Liver (tissue), 9 donors: Measurements from ENCODE around the gene AP1S2. TPM values are rescaled to one million over a fixed set of nuclear protein-coding genes. Genes with fewer than 3 reads are reported as not detected.
"Not testable (repeated sequence)": the region's sequence is repeated elsewhere in the genome, so short reads cannot be mapped to it uniquely, and the experiment has no call there.

Source experiments
- DNase-seq: peaks from one replicate; pipeline ENCODE4 v3.0.0-alpha.2; 2017; ENCODE audit warnings: low spot score
- H3K27ac ChIP-seq, 2 donors: one replicate each; pipeline ENCODE4 v1.7.0; 2013; ENCODE audit warnings: inconsistent platforms in 2 of 2, low read length in 2 of 2, control low read depth in 1 of 2, low read depth in 1 of 2, mild to moderate bottlenecking in 1 of 2
- H3K27me3 ChIP-seq, 4 donors: one replicate each; pipeline versions ENCODE4 v1.6.1 to v1.7.0; 2013; ENCODE audit warnings: low read length in 3 of 4, inconsistent platforms in 1 of 4, mild to moderate bottlenecking in 1 of 4, moderate library complexity in 1 of 4; ENCODE audit not compliant: control insufficient read depth in 4 of 4, insufficient read depth in 4 of 4
- H3K36me3 ChIP-seq, 4 donors: one replicate each; pipeline versions ENCODE4 v1.6.1 to v1.7.0; 2013; ENCODE audit warnings: low read length in 3 of 4, mild to moderate bottlenecking in 3 of 4, low read depth in 1 of 4, moderate library complexity in 1 of 4; ENCODE audit not compliant: control insufficient read depth in 4 of 4, insufficient read depth in 3 of 4
- H3K4me1 ChIP-seq, 4 donors: one replicate each; pipeline versions ENCODE4 v1.6.1 to v1.7.0; 2013; ENCODE audit warnings: low read length in 3 of 4, mild to moderate bottlenecking in 3 of 4, moderate library complexity in 1 of 4; ENCODE audit not compliant: control insufficient read depth in 4 of 4, insufficient read depth in 4 of 4
- H3K4me3 ChIP-seq, 3 donors: one replicate each; pipeline versions ENCODE4 v1.6.1 to v1.7.0; 2013; ENCODE audit warnings: low read length in 3 of 3, control low read depth in 1 of 3, low read depth in 1 of 3, mild to moderate bottlenecking in 1 of 3
- H3K9ac ChIP-seq, 2 donors: one replicate each; pipeline ENCODE4 v1.7.0; 2013; ENCODE audit warnings: low read length in 2 of 2, mild to moderate bottlenecking in 2 of 2, moderate library complexity in 2 of 2, control low read depth in 1 of 2, low read depth in 1 of 2
- H3K9me3 ChIP-seq, 4 donors: one replicate each; pipeline versions ENCODE4 v1.6.1 to v1.7.0; 2013; ENCODE audit warnings: low read length in 3 of 4; ENCODE audit not compliant: control insufficient read depth in 4 of 4
- ATF3 ChIP-seq: IDR thresholded peaks from 2 replicates; pipeline ENCODE4 v1.6.1; 2016; ENCODE audit warnings: antibody characterized with exemption
- EGR1 ChIP-seq, 2 donors: IDR thresholded peaks; 2 replicates each; pipeline ENCODE4 v1.6.1; 2016 to 2018; ENCODE audit warnings: antibody characterized with exemption in 2 of 2, low read depth in 2 of 2
- FOXA1 ChIP-seq: IDR thresholded peaks from 2 replicates; pipeline ENCODE4 v1.6.1; 2016; ENCODE audit warnings: antibody characterized with exemption
- FOXA2 ChIP-seq: IDR thresholded peaks from 2 replicates; pipeline ENCODE4 v1.6.1; 2016; ENCODE audit warnings: antibody characterized with exemption
- HNF4A ChIP-seq, 2 donors: conservative IDR thresholded peaks; 2 replicates each; pipeline ENCODE4 v1.6.1; 2016; ENCODE audit warnings: antibody characterized with exemption in 2 of 2, mild to moderate bottlenecking in 2 of 2
- HNF4G ChIP-seq: IDR thresholded peaks from 2 replicates; pipeline ENCODE4 v1.6.1; 2016; ENCODE audit warnings: antibody characterized with exemption
- MAX ChIP-seq: IDR thresholded peaks from 2 replicates; pipeline ENCODE4 v1.6.1; 2016; ENCODE audit warnings: antibody characterized with exemption
- NR2F2 ChIP-seq: IDR thresholded peaks from 2 replicates; pipeline ENCODE4 v1.6.1; 2016; ENCODE audit warnings: antibody characterized with exemption
- RAD21 ChIP-seq, 2 donors: IDR thresholded peaks; 2 replicates each; pipeline ENCODE4 v1.6.1; 2016; ENCODE audit warnings: antibody characterized with exemption in 2 of 2, mild to moderate bottlenecking in 2 of 2
- REST ChIP-seq: IDR thresholded peaks from 2 replicates; pipeline ENCODE4 v1.6.1; 2016; ENCODE audit warnings: antibody characterized with exemption, mild to moderate bottlenecking
- RXRA ChIP-seq, 2 donors: IDR thresholded peaks; 2 replicates each; pipeline ENCODE4 v1.6.1; 2017 to 2018; ENCODE audit warnings: antibody characterized with exemption in 2 of 2, mild to moderate bottlenecking in 1 of 2
- SP1 ChIP-seq: IDR thresholded peaks from 2 replicates; pipeline ENCODE4 v1.6.1; 2018; ENCODE audit warnings: antibody characterized with exemption, mild to moderate bottlenecking
- TAF1 ChIP-seq: conservative IDR thresholded peaks from 2 replicates; pipeline ENCODE4 v1.6.1; 2016; ENCODE audit warnings: antibody characterized with exemption, mild to moderate bottlenecking
- YY1 ChIP-seq: IDR thresholded peaks from 2 replicates; pipeline ENCODE4 v1.6.1; 2016; ENCODE audit warnings: antibody characterized with exemption, mild to moderate bottlenecking
- ZBTB33 ChIP-seq: IDR thresholded peaks from 2 replicates; pipeline ENCODE4 v1.6.1; 2016; ENCODE audit warnings: antibody characterized with exemption
- WGBS: extraction: QIAGEN DNeasy Blood & Tissue Kit; methylation state at CpG from one replicate; pipeline ENCODE4 v1.1.7; 2013; 5-methylcytosine and 5-hydroxymethylcytosine counted together
- polyA plus RNA-seq, 2 donors: library from polyadenylated mRNA; stranded (reverse) in 1 of 2; unstranded in 1 of 2; fragments of 200-250 nt in 1 of 2; fragments of >200 nt in 1 of 2; fragmentation: Nextera tagmentation in 1 of 2; extraction: Ambion mirVana in 1 of 2; gene quantifications; one replicate each; pipeline versions ENCODE4 v1.2.1 to v1.2.3, GENCODE V29; 2013 to 2015
- total RNA-seq, 2 donors: library from RNA; depleted of rRNA; stranded (reverse); fragments of >200 nt; gene quantifications; one replicate each; pipeline ENCODE4 v1.2.3, GENCODE V29; 2014
- TF ChIP-seq, protein P1 (sequence below): fragments of 150-350 bp; IDR thresholded peaks from 2 replicates; pipeline ENCODE4 v1.5.1; 2017; ENCODE audit warnings: improper control_type of control experiment, low read depth, low read length; ENCODE audit not compliant: missing input control
- donor health status: healthy.
- donor health status: healthy.
- donor health status: healthy.
- donor health status: healthy.
- donor health status: healthy.

Gene AP1S2
- total and polyA plus RNA-seq, 4 donors, result 6.1 to 25.7 (median 10.6) TPM

DNA sequence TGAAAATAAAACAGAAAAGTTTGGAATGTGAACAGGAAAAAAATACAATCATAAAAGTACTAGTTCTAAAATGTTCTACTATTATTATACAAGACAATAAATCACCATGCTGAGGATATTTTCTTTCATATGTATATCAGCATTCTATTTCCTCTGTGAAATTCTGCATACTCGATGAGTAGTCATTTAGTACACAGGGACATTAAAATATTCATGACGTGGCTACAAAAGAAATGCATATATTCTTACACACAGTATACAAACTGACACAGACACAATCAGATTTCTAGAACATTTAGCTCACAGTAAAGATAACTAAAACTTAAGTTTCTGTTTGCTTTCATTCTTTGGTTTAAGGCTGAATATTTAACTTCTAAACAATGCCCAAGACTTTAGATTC is 23.3 kb downstream of the AP1S2 start:
- not testable (repeated sequence) for H3K9me3 ChIP-seq, H3K4me3 ChIP-seq, H3K36me3 ChIP-seq, H3K27ac ChIP-seq, H3K4me1 ChIP-seq, H3K27me3 ChIP-seq, DNase-seq, H3K9ac ChIP-seq
- WGBS, result no CpG with 5 or more reads among the region's 2 CpGs

DNA sequence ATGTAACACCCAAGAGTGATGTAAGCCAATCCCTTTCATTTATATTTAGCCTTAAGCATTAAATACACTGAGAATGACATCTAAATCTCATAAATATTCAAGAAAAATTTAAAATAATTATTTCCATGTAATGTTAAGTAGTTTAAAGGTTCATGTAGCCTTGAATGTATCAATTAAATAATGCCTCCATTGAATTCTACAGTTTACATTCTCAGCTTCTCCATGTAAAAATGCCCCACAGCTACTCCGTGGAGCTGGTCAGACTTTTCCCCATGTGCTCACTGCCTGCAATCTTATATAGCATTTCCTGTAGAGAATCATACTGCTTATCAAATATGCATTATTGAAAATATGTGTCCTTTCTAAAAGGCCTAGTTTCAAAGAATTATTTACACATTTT is 25.4 kb downstream of the AP1S2 start:
- no peaks in the 10 kb centered on the region for H3K9me3 ChIP-seq
- no peak overlapping the region for H3K9ac ChIP-seq
- peaks cover 0 to 2% (median 1%) of the 10 kb centered on the region in 4 donors for H3K36me3 ChIP-seq
- WGBS, result 93% methylated on average over 1 of the region's 1 CpG
- no peak overlapping the region for H3K27ac ChIP-seq
- H3K4me1 ChIP-seq, result no peaks in the 10 kb centered on the region
- no peak for TF ChIP-seq TAF1
- TF ChIP-seq FOXA1, result no peak
- TF ChIP-seq REST, result no peak
- TF ChIP-seq RAD21 (IDR thresholded peaks at IDR 0.05), result no peak
- no peak for TF ChIP-seq RXRA (IDR thresholded peaks at IDR 0.05)
- TF ChIP-seq, protein P1, sequence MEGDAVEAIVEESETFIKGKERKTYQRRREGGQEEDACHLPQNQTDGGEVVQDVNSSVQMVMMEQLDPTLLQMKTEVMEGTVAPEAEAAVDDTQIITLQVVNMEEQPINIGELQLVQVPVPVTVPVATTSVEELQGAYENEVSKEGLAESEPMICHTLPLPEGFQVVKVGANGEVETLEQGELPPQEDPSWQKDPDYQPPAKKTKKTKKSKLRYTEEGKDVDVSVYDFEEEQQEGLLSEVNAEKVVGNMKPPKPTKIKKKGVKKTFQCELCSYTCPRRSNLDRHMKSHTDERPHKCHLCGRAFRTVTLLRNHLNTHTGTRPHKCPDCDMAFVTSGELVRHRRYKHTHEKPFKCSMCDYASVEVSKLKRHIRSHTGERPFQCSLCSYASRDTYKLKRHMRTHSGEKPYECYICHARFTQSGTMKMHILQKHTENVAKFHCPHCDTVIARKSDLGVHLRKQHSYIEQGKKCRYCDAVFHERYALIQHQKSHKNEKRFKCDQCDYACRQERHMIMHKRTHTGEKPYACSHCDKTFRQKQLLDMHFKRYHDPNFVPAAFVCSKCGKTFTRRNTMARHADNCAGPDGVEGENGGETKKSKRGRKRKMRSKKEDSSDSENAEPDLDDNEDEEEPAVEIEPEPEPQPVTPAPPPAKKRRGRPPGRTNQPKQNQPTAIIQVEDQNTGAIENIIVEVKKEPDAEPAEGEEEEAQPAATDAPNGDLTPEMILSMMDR, result no peak
- TF ChIP-seq NR2F2, result no peak
- TF ChIP-seq YY1, result no peak
- no peak for TF ChIP-seq MAX
- DNase-seq, result no peak
- no peak overlapping the region for H3K4me3 ChIP-seq
- H3K27me3 ChIP-seq, result no peaks in the 10 kb centered on the region

DNA sequence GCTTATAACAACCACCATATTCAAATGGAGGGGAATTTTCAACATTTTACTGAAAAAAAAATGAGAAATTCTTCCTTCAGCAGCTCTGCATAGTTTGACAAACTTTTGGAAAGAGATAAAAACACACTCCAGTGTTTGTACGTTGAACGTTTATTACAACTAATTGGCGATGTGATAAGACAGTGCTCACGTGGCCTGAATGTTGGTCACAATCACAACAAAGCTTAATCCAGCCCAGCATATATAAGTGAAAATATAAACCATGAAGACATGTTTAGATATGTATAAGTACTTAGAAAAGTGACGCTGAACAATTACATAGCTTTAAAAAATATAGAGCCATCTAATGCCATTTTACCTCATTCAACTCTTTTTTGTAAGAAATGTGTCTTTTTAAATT is 28.7 kb downstream of the AP1S2 start:
- Histone ChIP-seq H3K36me3 (peaks cover 0 to 21% (median 10%) of the 10 kb centered on the region in 4 donors), H3K9ac (no peak overlapping the region), H3K9me3 (no peaks in the 10 kb centered on the region), H3K27ac (no peak overlapping the region), H3K27me3 (no peaks in the 10 kb centered on the region), H3K4me3 (no peak overlapping the region), H3K4me1 (no peaks in the 10 kb centered on the region)
- no peak for DNase-seq
- WGBS, result 88% methylated on average over 5 of the region's 5 CpGs
- TF ChIP-seq ZBTB33 (no peak), FOXA2 (no peak), YY1 (no peak), EGR1 (IDR thresholded peaks at IDR 0.05; ENCODE audit: low read depth in 2 of 2) (no peak), SP1 (no peak), HNF4A (conservative IDR thresholded peaks at IDR 0.05) (no peak), RAD21 (IDR thresholded peaks at IDR 0.05) (no peak), FOXA1 (no peak), TAF1 (no peak), HNF4G (no peak), ATF3 (no peak)
- TF ChIP-seq, protein P1, result no peak
